GM20000 (cell line): ENCODE results near the gene PPP1R15A.
"Not testable (repeated sequence)": the region's sequence is repeated elsewhere in the genome, so short reads cannot be mapped to it uniquely, and the experiment has no call there.

ENCODE experiments used
- DNase-seq: peaks from one replicate; pipeline ENCODE4 v3.0.0; 2012; ENCODE audit warnings: low spot score
- CTCF ChIP-seq: IDR thresholded peaks from 2 replicates; pipeline ENCODE4 v1.5.1; 2012; ENCODE audit warnings: mild to moderate bottlenecking, control low read depth; ENCODE audit errors: extremely low read depth, missing control alignments

The PPP1R15A gene

DNA sequence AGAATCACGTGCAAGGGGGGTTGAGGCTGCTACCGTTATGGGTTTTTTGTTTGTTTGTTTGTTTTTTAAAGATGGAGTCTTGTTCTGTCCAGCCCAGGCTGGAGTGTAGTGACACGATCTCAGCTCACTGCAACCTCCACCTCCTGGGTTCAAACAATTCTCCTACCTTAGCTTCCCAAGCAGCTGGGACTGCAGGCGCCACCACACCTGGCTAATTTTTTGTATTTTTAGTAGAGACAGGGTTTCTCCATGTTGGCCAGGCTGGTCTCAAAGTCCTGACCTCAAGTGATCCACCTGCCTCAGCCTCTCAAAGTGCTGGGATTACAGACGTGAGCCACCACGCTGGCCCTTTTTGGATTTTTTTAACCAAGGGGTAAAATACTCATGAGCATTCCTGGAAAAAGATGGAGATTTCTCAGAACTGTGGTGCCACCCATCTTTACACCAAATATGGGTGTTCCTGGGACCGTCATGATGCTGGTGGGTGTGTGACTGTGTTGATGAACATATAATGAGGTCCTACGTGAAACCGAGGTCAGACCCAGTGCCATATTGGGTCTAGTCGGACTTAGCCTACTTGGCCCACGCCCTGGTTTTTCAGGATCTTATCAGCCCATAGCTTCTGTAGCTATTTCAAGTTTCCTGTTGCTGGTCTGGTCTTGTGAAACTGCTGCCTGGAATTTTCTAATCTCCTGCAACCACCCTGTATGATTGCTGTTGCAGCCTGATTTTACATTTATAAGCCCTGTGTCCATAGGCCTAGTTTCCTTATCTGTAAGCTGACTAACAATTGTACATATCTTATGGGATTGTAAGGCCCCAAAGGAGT lies 6.2 kb downstream of the PPP1R15A start:
- DNase-seq: no peak
- TF ChIP-seq CTCF: no peak

GRCh38 chr19:48879025-48879637 lies 6.9 kb downstream of the PPP1R15A start:
- DNase-seq: no peak
- no peak for TF ChIP-seq CTCF

GRCh38 chr19:48879696-48880095 lies 7.5 kb downstream of the PPP1R15A start:
- DNase-seq: not testable (repeated sequence)

DNA sequence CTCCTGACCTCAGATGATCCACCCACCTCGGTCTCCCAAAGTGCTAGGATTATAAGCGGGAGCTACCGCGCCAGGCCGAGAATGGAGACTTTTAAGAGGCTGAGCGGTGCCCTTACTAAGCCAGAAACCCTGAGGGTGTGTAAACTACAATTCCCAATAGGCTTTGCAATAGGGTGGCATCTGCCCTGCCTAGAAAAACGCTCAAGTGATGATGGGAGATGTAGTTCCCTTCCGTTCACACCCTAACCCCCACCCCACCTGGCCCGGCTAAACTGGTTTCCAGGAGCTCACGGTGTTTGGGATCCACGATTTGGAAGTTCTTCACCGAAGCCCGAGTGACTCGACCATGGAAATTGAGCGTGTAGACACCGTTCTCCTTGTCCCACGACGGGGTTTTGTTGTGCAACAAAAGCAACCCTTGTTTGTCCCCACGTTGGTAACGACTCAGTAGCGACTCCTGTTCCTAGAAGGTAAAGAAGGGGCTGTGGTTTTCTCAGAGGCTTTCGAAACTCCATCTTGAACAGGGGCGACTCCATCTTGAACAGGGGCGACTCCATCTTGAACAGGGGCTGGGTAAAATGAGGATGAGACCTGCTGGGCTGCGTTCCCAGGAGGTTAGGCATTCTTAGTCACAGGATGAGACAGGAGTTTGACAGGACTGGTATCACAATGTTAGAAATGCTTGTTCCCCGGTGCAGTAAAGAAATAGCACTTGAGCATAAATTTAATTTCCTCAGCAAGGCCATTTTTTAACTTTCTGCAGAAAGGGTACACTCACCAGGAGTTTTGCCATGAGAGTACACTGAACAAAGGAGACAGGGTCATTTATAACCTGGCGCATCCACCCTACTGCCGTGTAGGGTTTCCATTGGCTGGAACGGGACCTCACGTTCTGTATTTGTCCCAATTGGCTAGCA lies 9.8 kb downstream of the PPP1R15A start:
- DNase-seq: no peak

DNA sequence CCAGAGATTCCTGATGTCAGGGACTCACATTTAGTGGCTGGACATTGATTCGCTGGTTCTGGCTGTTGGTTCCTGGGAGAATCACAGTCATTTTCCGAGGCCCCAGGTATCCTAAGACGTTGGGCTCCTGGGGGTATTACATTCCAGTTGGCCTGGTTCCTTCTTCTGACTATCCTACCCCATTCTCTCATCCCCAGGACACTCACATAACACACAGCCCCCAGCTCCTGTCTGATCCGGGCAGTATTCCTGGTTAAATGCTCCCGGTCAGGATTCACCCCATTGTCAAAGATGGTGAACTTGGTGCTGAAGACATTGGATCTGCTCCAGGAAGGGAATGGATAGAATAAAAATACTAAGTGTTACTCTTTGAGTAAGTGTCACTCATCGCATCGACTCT lies 11.5 kb downstream of the PPP1R15A start:
- no peak for TF ChIP-seq CTCF
- no peak for DNase-seq

More for the DNA sequence above, 9.8 kb downstream of the PPP1R15A start:
- TF ChIP-seq CTCF: no peak

DNA sequence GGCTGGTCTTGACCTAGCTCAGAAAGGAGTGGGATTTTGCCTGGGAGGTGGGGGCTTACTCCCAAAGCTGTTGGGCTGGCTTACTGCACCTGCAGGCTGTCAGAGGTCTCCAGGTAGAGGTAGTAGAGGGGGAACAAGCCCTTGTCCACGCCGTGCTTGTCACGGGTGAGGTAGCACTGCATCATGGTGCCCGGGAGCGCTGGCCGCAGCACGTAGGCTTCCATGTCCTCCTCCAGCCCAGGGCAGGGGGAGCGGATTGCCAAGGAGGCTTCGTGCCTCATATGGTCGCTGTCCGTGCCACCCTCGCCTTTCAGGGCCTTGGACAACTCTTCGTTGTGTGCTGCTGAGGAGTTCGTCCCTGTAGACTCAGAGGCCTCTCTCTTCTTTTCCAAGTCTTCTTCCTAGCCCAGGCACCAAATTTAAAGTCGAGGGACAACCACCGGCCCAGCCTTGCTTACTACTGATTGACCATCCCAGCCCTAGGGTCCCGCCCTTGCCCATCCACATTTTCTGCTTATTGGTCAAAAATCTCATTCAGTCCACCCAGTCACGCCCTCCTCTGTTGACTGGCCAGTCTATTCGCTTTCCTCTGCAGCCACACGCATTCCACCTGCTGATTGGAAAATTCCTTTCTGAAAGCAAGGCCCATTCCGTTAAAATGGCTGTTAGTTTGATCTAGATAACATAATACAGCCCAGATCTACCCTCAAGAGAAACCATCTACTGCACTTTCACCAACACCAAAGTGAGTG lies 15.8 kb downstream of the PPP1R15A start:
- no peak for DNase-seq
- TF ChIP-seq CTCF: no peak

DNA sequence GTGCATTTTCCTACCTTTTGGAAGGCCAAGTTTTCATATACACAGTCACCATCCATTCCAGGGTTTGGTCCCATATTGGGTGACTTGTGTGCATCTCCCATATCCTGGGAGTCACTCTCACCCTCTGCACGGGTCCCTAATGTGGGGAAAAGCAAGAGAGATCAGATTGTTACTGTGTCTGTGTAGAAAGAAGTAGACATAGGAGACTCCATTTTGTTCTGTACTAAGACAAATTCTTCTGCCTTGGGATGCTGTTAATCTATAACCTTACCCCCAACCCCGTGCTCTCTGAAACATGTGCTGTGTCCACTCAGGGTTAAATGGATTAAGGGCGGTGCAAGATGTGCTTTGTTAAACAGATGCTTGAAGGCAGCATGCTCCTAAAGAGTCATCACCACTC lies 17.3 kb downstream of the PPP1R15A start:
- DNase-seq: not testable (repeated sequence)
